ENCODE measurements around the gene SLC2A9.
A peak's percentile ranks its signal among the peaks of the same experiment; 100 is the strongest.

SLC2A9 gene

GRCh38 chr4:10051517-10052135, 30.3 kb upstream of the SLC2A9 start:
- Histone ChIP-seq H3K79me1 (ENCODE audit: low read length) (no peaks in the 10 kb centered on the region), H4K12ac (ENCODE audit: low read depth, low read length) (no peak overlapping the region), H2AK5ac (ENCODE audit: low read length) (no peak overlapping the region), H4K91ac (ENCODE audit: low read depth, low read length) (no peak overlapping the region), H4K8ac (ENCODE audit: low read depth, low read length) (no peak overlapping the region), H3K27ac (ENCODE audit: low read depth, low read length) (no peak overlapping the region), H3K79me2 (ENCODE audit: control insufficient read depth, insufficient read depth, low read length, poor library complexity) (no peaks in the 10 kb centered on the region), H3K9ac (ENCODE audit: low read length) (no peak overlapping the region), H3K18ac (ENCODE audit: low read length) (no peak overlapping the region), H3K4ac (ENCODE audit: low read depth, low read length) (no peak overlapping the region), H3K27me3 (ENCODE audit: insufficient read depth, low read length) (no peaks in the 10 kb centered on the region), H3K4me1 (ENCODE audit: control insufficient read depth in 1 of 2, insufficient read depth in 2 of 2, low read length in 2 of 2) (peaks cover 21 to 24% of the 10 kb centered on the region in 2 experiments), H2BK12ac (ENCODE audit: low read length) (no peak overlapping the region), H2BK120ac (ENCODE audit: insufficient read depth, low read length, poor library complexity) (no peak overlapping the region), H3K23ac (ENCODE audit: low read length) (no peak overlapping the region), H3K14ac (ENCODE audit: low read length) (no peak overlapping the region), H3K4me3 (ENCODE audit: low read depth, low read length) (no peak overlapping the region), H3K4me2 (ENCODE audit: low read length) (no peak overlapping the region), H3K36me3 (ENCODE audit: control insufficient read depth in 1 of 2, insufficient read depth in 2 of 2, low read length in 2 of 2) (no peaks in the 10 kb centered on the region), H2BK5ac (ENCODE audit: low read depth, low read length, poor library complexity) (no peak overlapping the region), H3K9me3 (ENCODE audit: insufficient read depth, low read depth, low read length) (no peaks in the 10 kb centered on the region), H2AFZ (ENCODE audit: insufficient read depth, low read length, poor library complexity) (no peak overlapping the region)
- no peak for DNase-seq
- WGBS (ENCODE audit: extremely low coverage, insufficient coverage, insufficient read length) = no CpG with 5 or more reads among the region's 11 CpGs

GRCh38 chr4:10050721-10051120, 29.4 kb upstream of the SLC2A9 start:
- Histone ChIP-seq H2BK5ac (ENCODE audit: low read depth, low read length, poor library complexity) (no peak overlapping the region), H3K9ac (ENCODE audit: low read length) (no peak overlapping the region), H3K9me3 (ENCODE audit: insufficient read depth, low read depth, low read length) (no peaks in the 10 kb centered on the region), H3K14ac (ENCODE audit: low read length) (no peak overlapping the region), H2AFZ (ENCODE audit: insufficient read depth, low read length, poor library complexity) (no peak overlapping the region), H3K36me3 (ENCODE audit: control insufficient read depth in 1 of 2, insufficient read depth in 2 of 2, low read length in 2 of 2) (no peaks in the 10 kb centered on the region), H3K23ac (ENCODE audit: low read length) (no peak overlapping the region), H2BK12ac (ENCODE audit: low read length) (no peak overlapping the region), H3K18ac (ENCODE audit: low read length) (no peak overlapping the region), H3K79me1 (ENCODE audit: low read length) (no peaks in the 10 kb centered on the region), H3K27ac (ENCODE audit: low read depth, low read length) (no peak overlapping the region), H3K4me1 (ENCODE audit: control insufficient read depth in 1 of 2, insufficient read depth in 2 of 2, low read length in 2 of 2) (peaks cover 14 to 23% of the 10 kb centered on the region in 2 experiments), H3K79me2 (ENCODE audit: control insufficient read depth, insufficient read depth, low read length, poor library complexity) (no peaks in the 10 kb centered on the region), H3K4me2 (ENCODE audit: low read length) (no peak overlapping the region), H3K27me3 (ENCODE audit: insufficient read depth, low read length) (no peaks in the 10 kb centered on the region), H3K4me3 (ENCODE audit: low read depth, low read length) (no peak overlapping the region), H4K8ac (ENCODE audit: low read depth, low read length) (no peak overlapping the region), H2BK120ac (ENCODE audit: insufficient read depth, low read length, poor library complexity) (no peak overlapping the region), H2AK5ac (ENCODE audit: low read length) (no peak overlapping the region), H4K12ac (ENCODE audit: low read depth, low read length) (no peak overlapping the region), H3K4ac (ENCODE audit: low read depth, low read length) (no peak overlapping the region), H4K91ac (ENCODE audit: low read depth, low read length) (no peak overlapping the region)
- no peak for DNase-seq
- no CpG with 5 or more reads among the region's 5 CpGs for WGBS (ENCODE audit: extremely low coverage, insufficient coverage, insufficient read length)

GRCh38 chr4:10050261-10050661, 29.0 kb upstream of the SLC2A9 start:
- no CpG with 5 or more reads among the region's 3 CpGs for WGBS (ENCODE audit: extremely low coverage, insufficient coverage, insufficient read length)
- Histone ChIP-seq H2BK120ac (ENCODE audit: insufficient read depth, low read length, poor library complexity) (no peak overlapping the region), H3K79me2 (ENCODE audit: control insufficient read depth, insufficient read depth, low read length, poor library complexity) (no peaks in the 10 kb centered on the region), H3K9ac (ENCODE audit: low read length) (no peak overlapping the region), H3K36me3 (ENCODE audit: control insufficient read depth in 1 of 2, insufficient read depth in 2 of 2, low read length in 2 of 2) (no peaks in the 10 kb centered on the region), H3K79me1 (ENCODE audit: low read length) (no peaks in the 10 kb centered on the region), H4K91ac (ENCODE audit: low read depth, low read length) (no peak overlapping the region), H2AK5ac (ENCODE audit: low read length) (no peak overlapping the region), H3K4me2 (ENCODE audit: low read length) (no peak overlapping the region), H2AFZ (ENCODE audit: insufficient read depth, low read length, poor library complexity) (no peak overlapping the region), H3K9me3 (ENCODE audit: insufficient read depth, low read depth, low read length) (no peaks in the 10 kb centered on the region), H3K23ac (ENCODE audit: low read length) (no peak overlapping the region), H3K4ac (ENCODE audit: low read depth, low read length) (no peak overlapping the region), H3K27ac (ENCODE audit: low read depth, low read length) (no peak overlapping the region), H3K18ac (ENCODE audit: low read length) (no peak overlapping the region), H3K4me1 (ENCODE audit: control insufficient read depth in 1 of 2, insufficient read depth in 2 of 2, low read length in 2 of 2) (peaks cover 12 to 22% of the 10 kb centered on the region in 2 experiments), H3K4me3 (ENCODE audit: low read depth, low read length) (no peak overlapping the region), H3K27me3 (ENCODE audit: insufficient read depth, low read length) (no peaks in the 10 kb centered on the region), H2BK5ac (ENCODE audit: low read depth, low read length, poor library complexity) (no peak overlapping the region), H3K14ac (ENCODE audit: low read length) (no peak overlapping the region), H2BK12ac (ENCODE audit: low read length) (no peak overlapping the region), H4K12ac (ENCODE audit: low read depth, low read length) (no peak overlapping the region), H4K8ac (ENCODE audit: low read depth, low read length) (no peak overlapping the region)
- DNase-seq = peak; percentile 87 to 88

GRCh38 chr4:10048941-10049697, 27.8 kb upstream of the SLC2A9 start:
- Histone ChIP-seq H3K4me2 (ENCODE audit: low read length) (no peak overlapping the region), H3K4me1 (ENCODE audit: control insufficient read depth in 1 of 2, insufficient read depth in 2 of 2, low read length in 2 of 2) (peaks cover 10 to 20% of the 10 kb centered on the region in 2 experiments), H3K14ac (ENCODE audit: low read length) (no peak overlapping the region), H2BK5ac (ENCODE audit: low read depth, low read length, poor library complexity) (no peak overlapping the region), H2BK12ac (ENCODE audit: low read length) (no peak overlapping the region), H3K27me3 (ENCODE audit: insufficient read depth, low read length) (no peaks in the 10 kb centered on the region), H3K18ac (ENCODE audit: low read length) (no peak overlapping the region), H3K27ac (ENCODE audit: low read depth, low read length) (no peak overlapping the region), H4K8ac (ENCODE audit: low read depth, low read length) (no peak overlapping the region), H3K4ac (ENCODE audit: low read depth, low read length) (no peak overlapping the region), H3K9ac (ENCODE audit: low read length) (no peak overlapping the region), H3K9me3 (ENCODE audit: insufficient read depth, low read depth, low read length) (no peaks in the 10 kb centered on the region), H4K12ac (ENCODE audit: low read depth, low read length) (no peak overlapping the region), H2BK120ac (ENCODE audit: insufficient read depth, low read length, poor library complexity) (no peak overlapping the region), H2AFZ (ENCODE audit: insufficient read depth, low read length, poor library complexity) (no peak overlapping the region), H2AK5ac (ENCODE audit: low read length) (no peak overlapping the region), H3K4me3 (ENCODE audit: low read depth, low read length) (no peak overlapping the region), H3K79me1 (ENCODE audit: low read length) (no peaks in the 10 kb centered on the region), H3K79me2 (ENCODE audit: control insufficient read depth, insufficient read depth, low read length, poor library complexity) (no peaks in the 10 kb centered on the region), H4K91ac (ENCODE audit: low read depth, low read length) (no peak overlapping the region), H3K36me3 (ENCODE audit: control insufficient read depth in 1 of 2, insufficient read depth in 2 of 2, low read length in 2 of 2) (no peaks in the 10 kb centered on the region), H3K23ac (ENCODE audit: low read length) (no peak overlapping the region)
- DNase-seq = peak; percentile 69 to 85
- no CpG with 5 or more reads among the region's 4 CpGs for WGBS (ENCODE audit: extremely low coverage, insufficient coverage, insufficient read length)
